SK-N-SH treated with all-trans-retinoic acid at 6 μM for 48 hours (cell line): ENCODE data around the gene ZFHX3.

ENCODE experiments used
- ATAC-seq: fragments of 200-7000 bp; cut with Tn5 transposase; 3 replicates; pipeline ENCODE4 v1.9.1; 2020; ENCODE audit warnings: mild to moderate bottlenecking, moderate library complexity
- ARNTL ChIP-seq: fragments of 450-650 bp; formaldehyde crosslinking; IDR thresholded peaks from 2 replicates; pipeline ENCODE4 v1.5.0; 2020; ENCODE audit warnings: low read depth, mild to moderate bottlenecking, moderate library complexity, borderline replicate concordance
- CSDC2 ChIP-seq: fragments of 250-450 bp; sonication (Bioruptor Pico); IDR thresholded peaks from 2 replicates; pipeline ENCODE4 v1.5.0; 2020; ENCODE audit warnings: mild to moderate bottlenecking, moderate library complexity
- ESRRG ChIP-seq: fragments of 250-450 bp; sonication (Bioruptor Pico); IDR thresholded peaks from 2 replicates; pipeline ENCODE4 v1.6.1; 2021; ENCODE audit warnings: mild to moderate bottlenecking
- GLIS3 ChIP-seq: fragments of 250-450 bp; sonication (Bioruptor Pico); IDR thresholded peaks from 2 replicates; pipeline ENCODE4 v1.5.0; 2020; ENCODE audit warnings: mild to moderate bottlenecking, moderate library complexity
- ISL1 ChIP-seq: fragments of 250-450 bp; sonication (Bioruptor Pico); IDR thresholded peaks from 2 replicates; pipeline ENCODE4 v2.1.2; 2022; ENCODE audit warnings: mild to moderate bottlenecking, moderate library complexity
- OSR1 ChIP-seq: fragments of 250-450 bp; sonication (Bioruptor Pico); IDR thresholded peaks from 2 replicates; pipeline ENCODE4 v1.8.0; 2022; ENCODE audit warnings: moderate library complexity, mild to moderate bottlenecking, inconsistent platforms
- PPARA ChIP-seq: fragments of 250-450 bp; sonication (Bioruptor Pico); IDR thresholded peaks from 2 replicates; pipeline ENCODE4 v1.5.0; 2020; ENCODE audit warnings: mild to moderate bottlenecking, borderline replicate concordance
- RARB ChIP-seq: fragments of 250-450 bp; sonication (Bioruptor Pico); IDR thresholded peaks from 2 replicates; pipeline ENCODE4 v1.8.0; 2021; ENCODE audit warnings: mild to moderate bottlenecking, moderate library complexity
- TCF4 ChIP-seq: fragments of 250-450 bp; sonication (Bioruptor Pico); IDR thresholded peaks from 2 replicates; pipeline ENCODE4 v1.8.0; 2021; ENCODE audit warnings: mild to moderate bottlenecking, moderate library complexity, borderline replicate concordance
- TOX ChIP-seq: fragments of 250-450 bp; sonication (Bioruptor Pico); IDR thresholded peaks from 2 replicates; pipeline ENCODE4 v1.8.0; 2021; ENCODE audit warnings: mild to moderate bottlenecking, moderate library complexity, borderline replicate concordance
- ZC3H10 ChIP-seq: fragments of 250-450 bp; sonication (Bioruptor Pico); IDR thresholded peaks from 2 replicates; pipeline ENCODE4 v1.5.1; 2021; ENCODE audit warnings: mild to moderate bottlenecking, moderate library complexity
- ZFP30 ChIP-seq: fragments of 450-650 bp; formaldehyde crosslinking; IDR thresholded peaks from 2 replicates; pipeline ENCODE4 v1.5.0; 2022; ENCODE audit warnings: mild to moderate bottlenecking, moderate library complexity
- ZNF565 ChIP-seq: fragments of 450-650 bp; formaldehyde crosslinking; conservative IDR thresholded peaks from 2 replicates; pipeline ENCODE4 v1.5.0; 2020; ENCODE audit warnings: low read depth, mild to moderate bottlenecking, moderate library complexity
- ZNF70 ChIP-seq: fragments of 450-650 bp; formaldehyde crosslinking; IDR thresholded peaks from 2 replicates; pipeline ENCODE4 v1.5.0; 2020; ENCODE audit warnings: mild to moderate bottlenecking, moderate library complexity
- ZNF8 ChIP-seq: fragments of 450-650 bp; formaldehyde crosslinking; IDR thresholded peaks from 2 replicates; pipeline ENCODE4 v1.5.0; 2020; ENCODE audit warnings: mild to moderate bottlenecking, moderate library complexity
- TF ChIP-seq, protein P1 (sequence below): fragments of 250-450 bp; sonication (Bioruptor Pico); IDR thresholded peaks from 2 replicates; pipeline ENCODE4 v1.8.0; 2020; ENCODE audit warnings: mild to moderate bottlenecking, moderate library complexity, borderline replicate concordance
- TF ChIP-seq, protein P2 (sequence below): fragments of 250-450 bp; sonication (Bioruptor Pico); IDR thresholded peaks from 2 replicates; pipeline ENCODE4 v1.5.1; 2020; ENCODE audit warnings: low read depth, mild to moderate bottlenecking, moderate library complexity
- TF ChIP-seq, protein P3 (sequence below): fragments of 250-450 bp; sonication (Bioruptor Pico); IDR thresholded peaks from 2 replicates; pipeline ENCODE4 v1.5.0; 2020; ENCODE audit warnings: mild to moderate bottlenecking, moderate library complexity
- TF ChIP-seq, protein P4 (sequence below): fragments of 250-450 bp; sonication (Bioruptor Pico); IDR thresholded peaks from 2 replicates; pipeline ENCODE4 v1.5.1; 2021; ENCODE audit warnings: mild to moderate bottlenecking, moderate library complexity
- TF ChIP-seq, protein P5 (sequence below): fragments of 250-450 bp; sonication (Bioruptor Pico); IDR thresholded peaks from 2 replicates; pipeline ENCODE4 v1.8.0; 2021; ENCODE audit warnings: low read depth, mild to moderate bottlenecking, moderate library complexity, borderline replicate concordance

ZFHX3 gene

DNA sequence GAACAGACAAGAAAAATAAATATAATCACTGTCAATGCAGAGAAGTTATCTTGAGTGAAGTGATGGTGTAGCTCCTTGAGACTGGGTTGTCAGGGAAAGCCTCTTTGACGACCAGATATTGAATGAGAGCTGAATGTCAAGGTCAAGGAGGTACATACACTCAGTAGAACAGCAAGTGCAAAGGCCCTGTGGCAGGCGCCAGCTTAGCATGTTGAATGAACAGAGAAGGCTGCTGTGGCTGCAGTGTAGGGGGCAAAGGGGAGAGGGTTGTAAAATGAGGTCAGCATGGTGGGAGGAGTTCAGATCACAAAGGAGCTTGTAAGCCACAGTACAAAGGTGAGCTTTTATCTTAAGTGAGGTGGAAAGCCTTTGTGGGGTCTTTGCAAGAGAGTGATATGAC lies 111.5 kb downstream of the ZFHX3 start:
- no peak for ATAC-seq
- TF ChIP-seq CSDC2 (CRISPR knock-in tag) (no peak), TOX (CRISPR knock-in tag) (no peak), ZNF565 (CRISPR knock-in tag) (no peak), TCF4 (CRISPR knock-in tag) (no peak)
- TF ChIP-seq, protein P1, sequence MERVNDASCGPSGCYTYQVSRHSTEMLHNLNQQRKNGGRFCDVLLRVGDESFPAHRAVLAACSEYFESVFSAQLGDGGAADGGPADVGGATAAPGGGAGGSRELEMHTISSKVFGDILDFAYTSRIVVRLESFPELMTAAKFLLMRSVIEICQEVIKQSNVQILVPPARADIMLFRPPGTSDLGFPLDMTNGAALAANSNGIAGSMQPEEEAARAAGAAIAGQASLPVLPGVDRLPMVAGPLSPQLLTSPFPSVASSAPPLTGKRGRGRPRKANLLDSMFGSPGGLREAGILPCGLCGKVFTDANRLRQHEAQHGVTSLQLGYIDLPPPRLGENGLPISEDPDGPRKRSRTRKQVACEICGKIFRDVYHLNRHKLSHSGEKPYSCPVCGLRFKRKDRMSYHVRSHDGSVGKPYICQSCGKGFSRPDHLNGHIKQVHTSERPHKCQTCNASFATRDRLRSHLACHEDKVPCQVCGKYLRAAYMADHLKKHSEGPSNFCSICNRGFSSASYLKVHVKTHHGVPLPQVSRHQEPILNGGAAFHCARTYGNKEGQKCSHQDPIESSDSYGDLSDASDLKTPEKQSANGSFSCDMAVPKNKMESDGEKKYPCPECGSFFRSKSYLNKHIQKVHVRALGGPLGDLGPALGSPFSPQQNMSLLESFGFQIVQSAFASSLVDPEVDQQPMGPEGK (CRISPR knock-in tag), result no peak

DNA sequence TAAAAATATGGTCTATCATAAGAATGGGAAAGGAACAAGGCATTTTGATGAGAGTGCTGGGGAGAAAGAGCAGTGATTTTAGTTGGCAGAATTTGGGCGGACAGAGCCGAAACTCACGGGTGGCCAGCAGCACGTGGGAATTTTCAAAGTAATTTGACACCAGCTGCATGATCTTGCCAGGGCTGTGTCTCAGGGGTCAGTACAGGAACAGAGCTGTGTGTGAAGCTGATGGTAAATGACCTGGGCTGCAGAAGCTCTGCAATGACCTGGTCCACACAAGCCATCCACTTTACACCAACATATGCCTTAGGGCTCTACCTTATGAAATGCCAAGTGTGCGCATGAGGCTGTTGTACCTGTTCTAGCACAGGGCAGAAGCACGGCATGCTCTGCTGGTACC lies 112.0 kb downstream of the ZFHX3 start:
- TF ChIP-seq TCF4 (CRISPR knock-in tag) (no peak), ZFP30 (CRISPR knock-in tag) (no peak), TOX (CRISPR knock-in tag) (no peak), ZNF8 (no peak), ZC3H10 (CRISPR knock-in tag) (no peak), ESRRG (CRISPR knock-in tag) (no peak), ISL1 (CRISPR knock-in tag) (no peak), ARNTL (CRISPR knock-in tag) (no peak), PPARA (CRISPR knock-in tag) (no peak), GLIS3 (CRISPR knock-in tag) (no peak), ZNF70 (CRISPR knock-in tag) (no peak), OSR1 (CRISPR knock-in tag) (no peak), CSDC2 (CRISPR knock-in tag) (no peak), RARB (CRISPR knock-in tag) (no peak)
- TF ChIP-seq, protein P2, sequence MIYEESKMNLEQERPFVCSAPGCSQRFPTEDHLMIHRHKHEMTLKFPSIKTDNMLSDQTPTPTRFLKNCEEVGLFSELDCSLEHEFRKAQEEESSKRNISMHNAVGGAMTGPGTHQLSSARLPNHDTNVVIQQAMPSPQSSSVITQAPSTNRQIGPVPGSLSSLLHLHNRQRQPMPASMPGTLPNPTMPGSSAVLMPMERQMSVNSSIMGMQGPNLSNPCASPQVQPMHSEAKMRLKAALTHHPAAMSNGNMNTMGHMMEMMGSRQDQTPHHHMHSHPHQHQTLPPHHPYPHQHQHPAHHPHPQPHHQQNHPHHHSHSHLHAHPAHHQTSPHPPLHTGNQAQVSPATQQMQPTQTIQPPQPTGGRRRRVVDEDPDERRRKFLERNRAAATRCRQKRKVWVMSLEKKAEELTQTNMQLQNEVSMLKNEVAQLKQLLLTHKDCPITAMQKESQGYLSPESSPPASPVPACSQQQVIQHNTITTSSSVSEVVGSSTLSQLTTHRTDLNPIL (CRISPR knock-in tag), result no peak
- TF ChIP-seq, protein P1 (CRISPR knock-in tag), result no peak
- TF ChIP-seq, protein P3, sequence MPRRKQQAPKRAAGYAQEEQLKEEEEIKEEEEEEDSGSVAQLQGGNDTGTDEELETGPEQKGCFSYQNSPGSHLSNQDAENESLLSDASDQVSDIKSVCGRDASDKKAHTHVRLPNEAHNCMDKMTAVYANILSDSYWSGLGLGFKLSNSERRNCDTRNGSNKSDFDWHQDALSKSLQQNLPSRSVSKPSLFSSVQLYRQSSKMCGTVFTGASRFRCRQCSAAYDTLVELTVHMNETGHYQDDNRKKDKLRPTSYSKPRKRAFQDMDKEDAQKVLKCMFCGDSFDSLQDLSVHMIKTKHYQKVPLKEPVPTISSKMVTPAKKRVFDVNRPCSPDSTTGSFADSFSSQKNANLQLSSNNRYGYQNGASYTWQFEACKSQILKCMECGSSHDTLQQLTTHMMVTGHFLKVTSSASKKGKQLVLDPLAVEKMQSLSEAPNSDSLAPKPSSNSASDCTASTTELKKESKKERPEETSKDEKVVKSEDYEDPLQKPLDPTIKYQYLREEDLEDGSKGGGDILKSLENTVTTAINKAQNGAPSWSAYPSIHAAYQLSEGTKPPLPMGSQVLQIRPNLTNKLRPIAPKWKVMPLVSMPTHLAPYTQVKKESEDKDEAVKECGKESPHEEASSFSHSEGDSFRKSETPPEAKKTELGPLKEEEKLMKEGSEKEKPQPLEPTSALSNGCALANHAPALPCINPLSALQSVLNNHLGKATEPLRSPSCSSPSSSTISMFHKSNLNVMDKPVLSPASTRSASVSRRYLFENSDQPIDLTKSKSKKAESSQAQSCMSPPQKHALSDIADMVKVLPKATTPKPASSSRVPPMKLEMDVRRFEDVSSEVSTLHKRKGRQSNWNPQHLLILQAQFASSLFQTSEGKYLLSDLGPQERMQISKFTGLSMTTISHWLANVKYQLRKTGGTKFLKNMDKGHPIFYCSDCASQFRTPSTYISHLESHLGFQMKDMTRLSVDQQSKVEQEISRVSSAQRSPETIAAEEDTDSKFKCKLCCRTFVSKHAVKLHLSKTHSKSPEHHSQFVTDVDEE, result no peak
- TF ChIP-seq, protein P4, sequence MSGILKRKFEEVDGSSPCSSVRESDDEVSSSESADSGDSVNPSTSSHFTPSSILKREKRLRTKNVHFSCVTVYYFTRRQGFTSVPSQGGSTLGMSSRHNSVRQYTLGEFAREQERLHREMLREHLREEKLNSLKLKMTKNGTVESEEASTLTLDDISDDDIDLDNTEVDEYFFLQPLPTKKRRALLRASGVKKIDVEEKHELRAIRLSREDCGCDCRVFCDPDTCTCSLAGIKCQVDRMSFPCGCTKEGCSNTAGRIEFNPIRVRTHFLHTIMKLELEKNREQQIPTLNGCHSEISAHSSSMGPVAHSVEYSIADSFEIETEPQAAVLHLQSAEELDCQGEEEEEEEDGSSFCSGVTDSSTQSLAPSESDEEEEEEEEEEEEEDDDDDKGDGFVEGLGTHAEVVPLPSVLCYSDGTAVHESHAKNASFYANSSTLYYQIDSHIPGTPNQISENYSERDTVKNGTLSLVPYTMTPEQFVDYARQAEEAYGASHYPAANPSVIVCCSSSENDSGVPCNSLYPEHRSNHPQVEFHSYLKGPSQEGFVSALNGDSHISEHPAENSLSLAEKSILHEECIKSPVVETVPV (CRISPR knock-in tag), result no peak
- TF ChIP-seq, protein P5, sequence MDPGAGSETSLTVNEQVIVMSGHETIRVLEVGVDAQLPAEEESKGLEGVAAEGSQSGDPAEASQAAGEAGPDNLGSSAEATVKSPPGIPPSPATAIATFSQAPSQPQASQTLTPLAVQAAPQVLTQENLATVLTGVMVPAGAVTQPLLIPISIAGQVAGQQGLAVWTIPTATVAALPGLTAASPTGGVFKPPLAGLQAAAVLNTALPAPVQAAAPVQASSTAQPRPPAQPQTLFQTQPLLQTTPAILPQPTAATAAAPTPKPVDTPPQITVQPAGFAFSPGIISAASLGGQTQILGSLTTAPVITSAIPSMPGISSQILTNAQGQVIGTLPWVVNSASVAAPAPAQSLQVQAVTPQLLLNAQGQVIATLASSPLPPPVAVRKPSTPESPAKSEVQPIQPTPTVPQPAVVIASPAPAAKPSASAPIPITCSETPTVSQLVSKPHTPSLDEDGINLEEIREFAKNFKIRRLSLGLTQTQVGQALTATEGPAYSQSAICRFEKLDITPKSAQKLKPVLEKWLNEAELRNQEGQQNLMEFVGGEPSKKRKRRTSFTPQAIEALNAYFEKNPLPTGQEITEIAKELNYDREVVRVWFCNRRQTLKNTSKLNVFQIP, result no peak
- no peak for ATAC-seq
